T-helper 2 cell treated with Interferon-gamma antibody and Interleukin-4, amounts not matched to agents 5 μg/mL and 100 μg/mL, for 36 hours (primary cell): ENCODE data around the gene PSMC3IP.
A peak's percentile ranks its signal among the peaks of the same experiment; 100 is the strongest.

Source experiments
- DNase-seq: peaks from one replicate; pipeline ENCODE4 v3.0.0; 2021; ENCODE audit warnings: low spot score
- H3K27ac Mint-ChIP-seq: one replicate; pipeline ENCODE4 v1.8.0; 2021; ENCODE audit warnings: mild to moderate bottlenecking, mixed read lengths
- H3K27me3 Mint-ChIP-seq: one replicate; pipeline ENCODE4 v1.8.0; 2021; ENCODE audit warnings: low read depth, mixed read lengths
- H3K36me3 Mint-ChIP-seq: one replicate; pipeline ENCODE4 v1.8.0; 2021; ENCODE audit warnings: low read depth, mixed read lengths
- H3K4me1 Mint-ChIP-seq: one replicate; pipeline ENCODE4 v1.8.0; 2021; ENCODE audit warnings: low read depth, mixed read lengths
- H3K4me3 Mint-ChIP-seq: one replicate; pipeline ENCODE4 v1.8.0; 2022; ENCODE audit warnings: mild to moderate bottlenecking, moderate library complexity, mixed read lengths
- H3K9me3 Mint-ChIP-seq: one replicate; pipeline ENCODE4 v1.8.0; 2021; ENCODE audit warnings: mixed read lengths

The PSMC3IP gene

GRCh38 chr17:42607769-42608168 lies 30.2 kb upstream of the PSMC3IP start:
- DNase-seq = no peak
- Mint-ChIP-seq H3K36me3 (peaks cover 30% of the 10 kb centered on the region), H3K27ac (no peak overlapping the region), H3K4me3 (peak overlapping the region; percentile 99), H3K9me3 (no peaks in the 10 kb centered on the region), H3K27me3 (no peaks in the 10 kb centered on the region), H3K4me1 (peaks cover 24% of the 10 kb centered on the region)

- Mint-ChIP-seq H3K27ac (no peak overlapping the region), H3K9me3 (no peaks in the 10 kb centered on the region), H3K27me3 (no peaks in the 10 kb centered on the region), H3K4me1 (peaks cover 28% of the 10 kb centered on the region), H3K36me3 (peaks cover 23% of the 10 kb centered on the region), H3K4me3 (no peak overlapping the region)
- DNase-seq = no peak
These were observed 25.8 kb upstream of the PSMC3IP start for GRCh38 chr17:42603318-42603717.

DNA sequence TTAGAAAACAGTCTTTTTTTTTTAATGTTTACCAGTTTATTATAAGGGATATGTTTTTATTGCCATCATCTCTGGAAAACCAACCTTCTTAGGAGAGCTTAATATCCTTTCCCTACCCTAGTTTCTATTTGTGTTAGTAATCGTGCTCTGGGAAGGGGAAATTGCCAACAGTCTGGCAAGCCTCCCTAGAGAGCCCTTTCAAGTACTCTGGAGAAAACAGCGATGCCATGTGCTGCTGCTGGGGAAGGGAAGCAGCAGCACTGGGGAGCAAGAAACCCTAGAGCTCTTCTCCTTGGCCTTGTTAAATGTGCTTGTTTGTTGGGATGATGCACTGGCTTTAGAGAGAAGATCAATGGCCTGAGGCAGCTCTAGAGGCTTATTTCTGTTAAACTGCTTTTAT lies 21.4 kb upstream of the PSMC3IP start:
- no peak for DNase-seq
- H3K9me3 Mint-ChIP-seq = no peaks in the 10 kb centered on the region
- H3K4me1 Mint-ChIP-seq = peaks cover 9% of the 10 kb centered on the region
- no peak overlapping the region for H3K27ac Mint-ChIP-seq
- H3K27me3 Mint-ChIP-seq = no peaks in the 10 kb centered on the region
- peaks cover 14% of the 10 kb centered on the region for H3K36me3 Mint-ChIP-seq
- no peak overlapping the region for H3K4me3 Mint-ChIP-seq

GRCh38 chr17:42596386-42596785 lies 18.9 kb upstream of the PSMC3IP start:
- H3K4me1 Mint-ChIP-seq = peaks cover 8% of the 10 kb centered on the region
- DNase-seq = no peak
- no peaks in the 10 kb centered on the region for H3K9me3 Mint-ChIP-seq
- no peaks in the 10 kb centered on the region for H3K27me3 Mint-ChIP-seq
- H3K4me3 Mint-ChIP-seq = no peak overlapping the region
- H3K27ac Mint-ChIP-seq = no peak overlapping the region
- peaks cover 6% of the 10 kb centered on the region for H3K36me3 Mint-ChIP-seq

DNA sequence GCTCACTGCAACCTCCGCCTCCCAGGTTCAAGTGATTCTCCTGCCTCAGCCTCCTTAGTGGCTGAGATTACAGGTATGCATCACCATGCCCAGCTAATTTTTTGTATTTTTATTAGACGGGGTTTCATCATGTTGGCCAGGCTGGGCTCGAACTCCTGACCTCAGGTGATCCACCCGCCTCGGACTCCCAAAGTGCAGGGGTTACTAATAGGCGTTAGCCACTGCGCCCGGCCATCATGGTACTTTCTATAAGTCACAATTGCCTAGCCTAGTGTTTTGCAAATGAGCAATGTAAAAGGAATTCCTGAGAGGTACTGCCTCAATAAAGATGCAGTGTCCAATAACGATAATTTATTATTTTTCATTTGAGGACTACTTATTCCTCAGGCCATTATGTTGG lies 13.9 kb upstream of the PSMC3IP start:
- Mint-ChIP-seq H3K36me3 (peaks cover 24% of the 10 kb centered on the region), H3K4me1 (no peaks in the 10 kb centered on the region)

DNA sequence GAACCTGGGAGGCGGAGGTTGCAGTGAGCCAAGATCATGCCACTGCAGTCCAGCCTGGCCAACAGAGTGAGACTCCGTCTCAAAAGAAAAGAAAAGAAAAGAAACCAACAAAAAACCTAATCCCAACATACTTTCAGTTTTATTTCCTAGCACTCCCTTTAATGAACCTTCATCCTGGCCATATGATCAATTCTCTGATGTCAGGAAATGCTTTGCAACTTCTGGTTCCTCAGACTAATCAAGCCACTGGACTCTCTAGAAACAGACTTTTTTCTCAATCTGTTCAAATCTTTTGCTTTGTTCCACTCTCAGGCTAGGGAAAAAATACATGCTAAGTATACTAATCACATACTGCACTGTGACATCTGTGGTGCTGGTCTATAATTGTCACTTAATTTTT lies 13.4 kb upstream of the PSMC3IP start:
- Mint-ChIP-seq H3K27me3 (no peaks in the 10 kb centered on the region), H3K9me3 (no peaks in the 10 kb centered on the region), H3K27ac (no peak overlapping the region), H3K4me1 (no peaks in the 10 kb centered on the region), H3K4me3 (no peak overlapping the region), H3K36me3 (peaks cover 25% of the 10 kb centered on the region)
- DNase-seq = no peak

More for the DNA sequence above, 13.9 kb upstream of the PSMC3IP start:
- Mint-ChIP-seq H3K27ac (no peak overlapping the region), H3K9me3 (no peaks in the 10 kb centered on the region), H3K4me3 (no peak overlapping the region), H3K27me3 (no peaks in the 10 kb centered on the region)
- no peak for DNase-seq

- H3K4me1 Mint-ChIP-seq = no peaks in the 10 kb centered on the region
- H3K36me3 Mint-ChIP-seq = peaks cover 54% of the 10 kb centered on the region
- H3K27me3 Mint-ChIP-seq = no peaks in the 10 kb centered on the region
- H3K27ac Mint-ChIP-seq = no peak overlapping the region
- no peak overlapping the region for H3K4me3 Mint-ChIP-seq
- DNase-seq = no peak
- H3K9me3 Mint-ChIP-seq = no peaks in the 10 kb centered on the region
These were observed 9.1 kb upstream of the PSMC3IP start for GRCh38 chr17:42586514-42587230.

GRCh38 chr17:42585353-42585752 lies 7.8 kb upstream of the PSMC3IP start:
- Mint-ChIP-seq H3K4me1 (no peaks in the 10 kb centered on the region), H3K27me3 (no peaks in the 10 kb centered on the region), H3K27ac (no peak overlapping the region), H3K4me3 (no peak overlapping the region), H3K9me3 (no peaks in the 10 kb centered on the region), H3K36me3 (peaks cover 56% of the 10 kb centered on the region)
- no peak for DNase-seq

DNA sequence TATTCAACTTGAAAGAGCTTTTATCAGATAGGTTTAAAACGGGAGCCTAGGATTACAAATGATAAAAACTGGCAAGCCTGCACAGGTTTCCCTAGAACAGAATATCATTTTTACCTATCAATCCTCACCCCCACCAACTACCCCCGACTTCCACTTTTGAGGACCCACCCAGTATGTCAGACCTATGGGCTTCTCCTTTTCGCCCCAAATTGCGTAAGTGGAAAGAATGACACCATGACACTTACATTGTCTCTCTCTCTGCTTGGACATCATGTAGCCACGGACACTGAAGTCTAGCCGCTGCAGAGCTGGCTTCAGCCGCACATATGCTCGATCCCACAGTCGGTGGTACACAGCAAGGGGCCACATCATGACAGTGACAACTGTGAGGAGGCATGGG lies 7.4 kb upstream of the PSMC3IP start:
- Mint-ChIP-seq H3K36me3 (peaks cover 55% of the 10 kb centered on the region), H3K27me3 (no peaks in the 10 kb centered on the region), H3K4me3 (no peak overlapping the region), H3K27ac (no peak overlapping the region), H3K4me1 (no peaks in the 10 kb centered on the region), H3K9me3 (no peaks in the 10 kb centered on the region)
- DNase-seq = no peak

GRCh38 chr17:42581744-42582270 lies 4.3 kb upstream of the PSMC3IP start:
- peaks cover 58% of the 10 kb centered on the region for H3K36me3 Mint-ChIP-seq
- no peaks in the 10 kb centered on the region for H3K9me3 Mint-ChIP-seq
- H3K4me1 Mint-ChIP-seq = peaks cover 14% of the 10 kb centered on the region
- H3K27me3 Mint-ChIP-seq = no peaks in the 10 kb centered on the region
- H3K4me3 Mint-ChIP-seq = no peak overlapping the region
- DNase-seq = no peak
- no peak overlapping the region for H3K27ac Mint-ChIP-seq

DNA sequence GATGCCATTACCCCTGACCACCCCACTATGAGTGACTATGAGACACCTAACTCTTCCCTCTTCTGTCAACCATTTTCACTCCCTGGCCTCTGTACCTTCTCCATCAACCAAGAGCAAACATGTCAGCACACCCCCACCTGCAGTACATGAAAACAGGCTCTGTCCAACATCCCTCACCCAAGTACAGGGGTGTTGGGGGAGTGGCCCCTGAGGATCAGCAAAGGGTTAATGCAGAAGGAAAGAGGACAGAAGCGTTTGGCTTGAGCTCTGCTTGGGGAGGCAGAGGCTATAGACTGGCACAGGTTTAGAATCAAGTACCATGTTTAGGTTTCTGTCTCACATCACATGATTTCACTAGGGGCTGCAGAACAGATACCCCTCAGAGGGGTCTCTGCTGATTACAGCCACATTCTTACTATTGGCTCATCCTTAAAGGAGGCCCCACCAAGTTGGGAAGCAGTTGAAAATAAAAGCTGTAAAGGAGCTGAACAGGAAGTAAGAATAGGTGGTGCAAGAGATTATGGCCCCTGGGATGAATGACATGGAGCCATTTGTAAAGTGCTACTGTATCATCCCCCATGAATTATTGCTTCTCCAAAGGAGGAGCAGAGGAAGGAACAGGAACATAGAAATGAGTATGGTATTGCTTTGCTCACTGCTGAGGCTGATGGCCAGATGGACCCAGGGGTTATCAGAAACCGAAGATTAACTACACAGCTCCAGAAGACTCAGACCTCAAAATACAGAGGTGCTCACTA lies 2.4 kb upstream of the PSMC3IP start:
- DNase-seq = no peak
- Mint-ChIP-seq H3K9me3 (no peaks in the 10 kb centered on the region), H3K27ac (peak overlapping the region; percentile 43), H3K36me3 (peaks cover 63% of the 10 kb centered on the region), H3K4me1 (peaks cover 27% of the 10 kb centered on the region), H3K4me3 (peak overlapping the region; percentile 27), H3K27me3 (no peaks in the 10 kb centered on the region)

- H3K27me3 Mint-ChIP-seq = no peaks in the 10 kb centered on the region
- DNase-seq = peak; percentile 60
- H3K4me3 Mint-ChIP-seq = peak overlapping the region; percentile 98
- peaks cover 31% of the 10 kb centered on the region for H3K4me1 Mint-ChIP-seq
- H3K36me3 Mint-ChIP-seq = peaks cover 64% of the 10 kb centered on the region
- H3K27ac Mint-ChIP-seq = peak overlapping the region; percentile 94
- H3K9me3 Mint-ChIP-seq = no peaks in the 10 kb centered on the region
These were observed 847 bp upstream of the PSMC3IP start for GRCh38 chr17:42578282-42578869.

GRCh38 chr17:42577140-42577531 lies 393 bp downstream of the PSMC3IP start:
- peaks cover 62% of the 10 kb centered on the region for H3K36me3 Mint-ChIP-seq
- no peaks in the 10 kb centered on the region for H3K27me3 Mint-ChIP-seq
- peak overlapping the region; percentile 98 for H3K4me3 Mint-ChIP-seq
- no peak for DNase-seq
- peak overlapping the region; percentile 52 for H3K27ac Mint-ChIP-seq
- no peaks in the 10 kb centered on the region for H3K9me3 Mint-ChIP-seq
- H3K4me1 Mint-ChIP-seq = peaks cover 35% of the 10 kb centered on the region

GRCh38 chr17:42574463-42574862 lies 3.1 kb downstream of the PSMC3IP start:
- Mint-ChIP-seq H3K27me3 (no peaks in the 10 kb centered on the region), H3K9me3 (no peaks in the 10 kb centered on the region), H3K36me3 (peaks cover 63% of the 10 kb centered on the region), H3K27ac (peak overlapping the region; percentile 42), H3K4me3 (no peak overlapping the region), H3K4me1 (peaks cover 33% of the 10 kb centered on the region)
- DNase-seq = no peak
